OCI-LY7 (cell line): ENCODE measurements around the gene CABCOCO1. TPM values are rescaled to one million over a fixed set of nuclear protein-coding genes. Genes with fewer than 3 reads are reported as not detected.

Source experiments
- BruUV-seq: library from RNA; stranded (reverse); fragments of 400-500 nt; replicated peaks from 2 replicates; lab custom pipeline; 2021; lab: Mats Ljungman, UMichigan
- CTCF ChIA-PET: fragments of 300-600 bp; sonication (Branson Sonifier 250); formaldehyde crosslinking; loops from one replicate; lab custom pipeline; 2022; ENCODE audit warnings: antibody characterized with exemption; ENCODE audit not compliant: unreplicated experiment; lab: Charles Lee
- POLR2A ChIA-PET: fragments of 300-600 bp; sonication (Branson Sonifier 250); formaldehyde crosslinking; loops from one replicate; lab custom pipeline; 2022; ENCODE audit warnings: antibody characterized with exemption; lab: Charles Lee
- DNase-seq: peaks from one replicate; pipeline ENCODE4 v3.0.0-alpha.2; 2015; ENCODE audit warnings: low spot score
- H2AFZ ChIP-seq: fragments of 200-600 bp; sonication (generic), shearing (Covaris generic); 2 replicates; pipeline ENCODE4 v1.6.1; 2014; ENCODE audit warnings: mild to moderate bottlenecking, antibody characterized with exemption, low read length, moderate library complexity
- H3K27ac ChIP-seq: fragments of 200-600 bp; sonication (generic); 2 replicates; pipeline ENCODE4 v1.5.1; 2014; ENCODE audit warnings: mixed run types, low read depth, mild to moderate bottlenecking, moderate library complexity, low read length, inconsistent platforms; ENCODE audit not compliant: poor library complexity, severe bottlenecking
- H3K36me3 ChIP-seq: fragments of 200-600 bp; sonication (generic); 2 replicates; pipeline ENCODE4 v1.6.1; 2014; ENCODE audit warnings: mild to moderate bottlenecking, antibody characterized with exemption, low read length, moderate library complexity, mixed read lengths; ENCODE audit not compliant: insufficient read depth
- H3K4me1 ChIP-seq: fragments of 200-600 bp; sonication (generic); 2 replicates; pipeline ENCODE4 v1.5.1; 2014; ENCODE audit warnings: mild to moderate bottlenecking, low read length; ENCODE audit not compliant: insufficient read depth, poor library complexity, severe bottlenecking
- H3K4me2 ChIP-seq: fragments of 200-600 bp; sonication (generic); 2 replicates; pipeline ENCODE4 v1.6.1; 2014; ENCODE audit warnings: mild to moderate bottlenecking, low read length
- H3K4me3 ChIP-seq: fragments of 200-600 bp; sonication (generic); 2 replicates; pipeline ENCODE4 v1.5.1; 2014; ENCODE audit warnings: mild to moderate bottlenecking, low read depth, low read length; ENCODE audit not compliant: poor library complexity, severe bottlenecking
- H3K79me2 ChIP-seq: fragments of 200-600 bp; sonication (generic); 2 replicates; pipeline ENCODE4 v1.6.1; 2016; ENCODE audit warnings: low read depth, mild to moderate bottlenecking, low read length, moderate library complexity, mixed read lengths; ENCODE audit not compliant: insufficient read depth
- H3K9me2 ChIP-seq: fragments of 200-600 bp; sonication (generic); 2 replicates; pipeline ENCODE4 v1.6.1; 2016; ENCODE audit warnings: mild to moderate bottlenecking, low read length, mixed read lengths; ENCODE audit not compliant: insufficient read depth
- H3K9me3 ChIP-seq: fragments of 200-600 bp; sonication (generic); 2 replicates; pipeline ENCODE4 v1.6.1; 2014; ENCODE audit warnings: mild to moderate bottlenecking, mixed run types, low read length, mixed read lengths
- H4K20me1 ChIP-seq: fragments of 200-600 bp; sonication (generic); 2 replicates; pipeline ENCODE4 v1.6.1; 2014; ENCODE audit warnings: mild to moderate bottlenecking, antibody characterized with exemption, low read length, moderate library complexity, mixed read lengths; ENCODE audit not compliant: insufficient read depth
- EZH2phosphoT487 ChIP-seq: fragments of 200-600 bp; sonication (generic); IDR thresholded peaks from 2 replicates; pipeline ENCODE4 v1.6.1; 2018; ENCODE audit warnings: low read depth, borderline replicate concordance, mild to moderate bottlenecking, mixed run types, antibody characterized with exemption, low read length, moderate library complexity, mixed read lengths
- intact Hi-C: fragments of 100-400 bp; cut with micrococcal nuclease; formaldehyde crosslinking; loops from one replicate; pipeline ENCODE4 v1.10.0; 2022; ENCODE audit not compliant: unreplicated experiment
- total RNA-seq, 2 experiments: library from RNA; depleted of rRNA in 1 of 2; stranded (reverse); fragments of >200 nt in 1 of 2; shearing (Covaris generic) in 1 of 2; gene quantifications; 2 replicates each; pipeline ENCODE4 v1.2.3, GENCODE V29; 2014 to 2022
- TF ChIP-seq, protein P1 (sequence below): fragments of 200-600 bp; sonication (generic); conservative IDR thresholded peaks from 2 replicates; pipeline ENCODE4 v1.5.1; 2014; ENCODE audit warnings: mild to moderate bottlenecking, antibody characterized with exemption, low read length, moderate library complexity, mixed read lengths

CABCOCO1 gene
- total RNA-seq, 2 experiments from 2014 or later = not detected

GRCh38 chr10:61669849-61670248 lies 7.1 kb downstream of the CABCOCO1 start:
- Histone ChIP-seq H2AFZ (no peak overlapping the region), H3K9me3 (no peaks in the 10 kb centered on the region), H3K27ac (no peak overlapping the region), H4K20me1 (no peaks in the 10 kb centered on the region), H3K9me2 (no peaks in the 10 kb centered on the region), H3K4me1 (no peaks in the 10 kb centered on the region), H3K36me3 (no peaks in the 10 kb centered on the region), H3K4me3 (no peak overlapping the region), H3K79me2 (no peaks in the 10 kb centered on the region), H3K4me2 (no peak overlapping the region)
- POLR2A ChIA-PET = no interaction called here
- TF ChIP-seq EZH2phosphoT487 = no peak
- TF ChIP-seq, protein P1, sequence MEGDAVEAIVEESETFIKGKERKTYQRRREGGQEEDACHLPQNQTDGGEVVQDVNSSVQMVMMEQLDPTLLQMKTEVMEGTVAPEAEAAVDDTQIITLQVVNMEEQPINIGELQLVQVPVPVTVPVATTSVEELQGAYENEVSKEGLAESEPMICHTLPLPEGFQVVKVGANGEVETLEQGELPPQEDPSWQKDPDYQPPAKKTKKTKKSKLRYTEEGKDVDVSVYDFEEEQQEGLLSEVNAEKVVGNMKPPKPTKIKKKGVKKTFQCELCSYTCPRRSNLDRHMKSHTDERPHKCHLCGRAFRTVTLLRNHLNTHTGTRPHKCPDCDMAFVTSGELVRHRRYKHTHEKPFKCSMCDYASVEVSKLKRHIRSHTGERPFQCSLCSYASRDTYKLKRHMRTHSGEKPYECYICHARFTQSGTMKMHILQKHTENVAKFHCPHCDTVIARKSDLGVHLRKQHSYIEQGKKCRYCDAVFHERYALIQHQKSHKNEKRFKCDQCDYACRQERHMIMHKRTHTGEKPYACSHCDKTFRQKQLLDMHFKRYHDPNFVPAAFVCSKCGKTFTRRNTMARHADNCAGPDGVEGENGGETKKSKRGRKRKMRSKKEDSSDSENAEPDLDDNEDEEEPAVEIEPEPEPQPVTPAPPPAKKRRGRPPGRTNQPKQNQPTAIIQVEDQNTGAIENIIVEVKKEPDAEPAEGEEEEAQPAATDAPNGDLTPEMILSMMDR = no peak
- no TSS peak for BruUV-seq
- DNase-seq = no peak
- CTCF ChIA-PET = no interaction called here
- intact Hi-C loops = no loop called here

DNA sequence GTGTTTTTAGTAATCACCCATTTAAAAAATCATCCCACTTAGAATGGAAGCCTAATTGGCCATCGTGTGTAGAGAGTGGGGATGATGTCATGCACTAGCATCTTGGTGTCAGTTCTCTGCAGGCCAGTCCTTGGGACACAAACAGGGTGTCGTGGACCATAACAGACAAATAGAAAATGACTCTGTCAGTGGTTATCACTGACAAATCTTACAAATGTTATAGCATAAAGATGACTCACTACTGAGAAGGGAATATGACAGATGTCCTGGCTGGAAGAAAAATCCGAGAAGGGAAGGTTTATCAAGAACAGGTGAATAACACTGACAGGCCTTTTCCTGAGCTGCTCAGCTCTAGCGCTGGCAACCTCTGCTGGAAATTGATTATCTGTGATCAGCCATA lies 10.6 kb downstream of the CABCOCO1 start:
- Histone ChIP-seq H3K4me2 (no peak overlapping the region), H3K9me2 (no peaks in the 10 kb centered on the region), H3K9me3 (no peaks in the 10 kb centered on the region), H4K20me1 (no peaks in the 10 kb centered on the region), H3K4me3 (no peak overlapping the region), H2AFZ (no peak overlapping the region), H3K79me2 (no peaks in the 10 kb centered on the region), H3K27ac (no peak overlapping the region), H3K36me3 (no peaks in the 10 kb centered on the region), H3K4me1 (no peaks in the 10 kb centered on the region)
- BruUV-seq = no TSS peak
- intact Hi-C loops = no loop called here
- ChIA-PET POLR2A (no interaction called here), CTCF (no interaction called here)
- no peak for DNase-seq
- TF ChIP-seq, protein P1 = no peak
- no peak for TF ChIP-seq EZH2phosphoT487

- Histone ChIP-seq H3K27ac (no peak overlapping the region), H3K79me2 (no peaks in the 10 kb centered on the region), H3K36me3 (no peaks in the 10 kb centered on the region), H3K4me2 (no peak overlapping the region), H3K4me3 (no peak overlapping the region), H3K9me3 (no peaks in the 10 kb centered on the region), H3K4me1 (no peaks in the 10 kb centered on the region), H4K20me1 (no peaks in the 10 kb centered on the region), H3K9me2 (no peaks in the 10 kb centered on the region), H2AFZ (no peak overlapping the region)
- ChIA-PET CTCF (no interaction called here), POLR2A (no interaction called here)
- no TSS peak for BruUV-seq
- intact Hi-C loops = no loop called here
- DNase-seq = no peak
- TF ChIP-seq, protein P1 = no peak
- TF ChIP-seq EZH2phosphoT487 = no peak
Observed at GRCh38 chr10:61682323-61682722, 19.6 kb downstream of the CABCOCO1 start.
